ENCODE data around the gene TMEM252. TPM values are rescaled to one million over a fixed set of nuclear protein-coding genes. Genes with fewer than 3 reads are reported as not detected.

TMEM252 gene
- total and polyA plus RNA-seq, 4 donors, result not detected

DNA sequence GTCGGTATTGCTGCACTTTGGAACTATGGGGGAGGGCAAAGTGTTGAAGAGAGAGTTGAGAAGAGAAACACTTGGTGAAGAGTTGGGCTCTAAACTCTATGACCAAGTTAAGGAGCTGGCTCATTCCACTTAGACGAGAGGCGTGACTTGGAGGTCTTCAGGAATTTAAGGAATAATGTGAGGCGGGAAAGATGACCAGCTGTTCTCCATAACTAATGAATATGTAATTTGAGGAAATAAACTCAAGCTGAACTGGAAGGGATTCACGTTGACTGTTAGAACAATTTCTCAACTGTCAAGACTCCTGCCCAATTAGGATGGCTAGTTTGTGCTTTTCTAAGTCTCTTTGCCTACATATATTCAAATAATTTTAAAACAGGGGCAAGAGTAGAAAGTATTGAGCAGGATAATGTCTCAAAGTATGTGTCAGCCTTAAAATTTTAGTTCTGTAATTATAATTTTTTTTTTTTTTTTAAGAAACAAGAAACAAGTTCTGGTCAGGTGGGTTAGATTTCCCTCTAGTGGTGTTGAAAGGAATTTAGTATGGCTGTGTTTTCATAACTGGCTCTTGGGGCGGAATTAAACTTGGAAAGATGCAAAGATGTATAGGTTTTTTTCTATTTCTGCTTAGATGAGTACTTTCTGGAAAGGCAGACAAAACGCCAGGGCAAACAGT is 33.4 kb downstream of the TMEM252 start:
- peak; percentile 70 to 97 (median 96) for DNase-seq
- WGBS, 2 donors, result 56 to 57% methylated on average over 7 of the region's 7 CpGs
- H3K36me3 ChIP-seq (ENCODE audit: control insufficient read depth in 4 of 4, insufficient read depth in 4 of 4, low read length in 4 of 4), result peaks cover 0 to 21% (median 1%) of the 10 kb centered on the region in 4 donors
- H3K9me3 ChIP-seq (ENCODE audit: control insufficient read depth in 4 of 4, insufficient read depth in 3 of 4, low read length in 3 of 4), result no peaks in the 10 kb centered on the region
- H3K9ac ChIP-seq (ENCODE audit: insufficient read depth in 1 of 2, low read length in 2 of 2), result no peak overlapping the region
- TF ChIP-seq, protein P1, sequence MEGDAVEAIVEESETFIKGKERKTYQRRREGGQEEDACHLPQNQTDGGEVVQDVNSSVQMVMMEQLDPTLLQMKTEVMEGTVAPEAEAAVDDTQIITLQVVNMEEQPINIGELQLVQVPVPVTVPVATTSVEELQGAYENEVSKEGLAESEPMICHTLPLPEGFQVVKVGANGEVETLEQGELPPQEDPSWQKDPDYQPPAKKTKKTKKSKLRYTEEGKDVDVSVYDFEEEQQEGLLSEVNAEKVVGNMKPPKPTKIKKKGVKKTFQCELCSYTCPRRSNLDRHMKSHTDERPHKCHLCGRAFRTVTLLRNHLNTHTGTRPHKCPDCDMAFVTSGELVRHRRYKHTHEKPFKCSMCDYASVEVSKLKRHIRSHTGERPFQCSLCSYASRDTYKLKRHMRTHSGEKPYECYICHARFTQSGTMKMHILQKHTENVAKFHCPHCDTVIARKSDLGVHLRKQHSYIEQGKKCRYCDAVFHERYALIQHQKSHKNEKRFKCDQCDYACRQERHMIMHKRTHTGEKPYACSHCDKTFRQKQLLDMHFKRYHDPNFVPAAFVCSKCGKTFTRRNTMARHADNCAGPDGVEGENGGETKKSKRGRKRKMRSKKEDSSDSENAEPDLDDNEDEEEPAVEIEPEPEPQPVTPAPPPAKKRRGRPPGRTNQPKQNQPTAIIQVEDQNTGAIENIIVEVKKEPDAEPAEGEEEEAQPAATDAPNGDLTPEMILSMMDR (IDR thresholded peaks at IDR 0.05; ENCODE audit: control extremely low read depth, extremely low read depth), result peak; percentile 0
- peaks cover 0 to 39% (median 12%) of the 10 kb centered on the region in 5 donors for H3K4me1 ChIP-seq (ENCODE audit: control insufficient read depth in 5 of 5, insufficient read depth in 5 of 5, low read length in 5 of 5)
- H3K27me3 ChIP-seq (ENCODE audit: control insufficient read depth in 3 of 3, insufficient read depth in 3 of 3, low read length in 2 of 3), result no peaks in the 10 kb centered on the region
- H3K27ac ChIP-seq (ENCODE audit: low read depth in 1 of 2, low read length in 1 of 2), result peak overlapping the region in 1 of 2 donors; percentile 41
- H3K4me3 ChIP-seq, result no peak overlapping the region
- no peak for ATAC-seq (ENCODE audit: insufficient read depth, low FRiP score)

DNA sequence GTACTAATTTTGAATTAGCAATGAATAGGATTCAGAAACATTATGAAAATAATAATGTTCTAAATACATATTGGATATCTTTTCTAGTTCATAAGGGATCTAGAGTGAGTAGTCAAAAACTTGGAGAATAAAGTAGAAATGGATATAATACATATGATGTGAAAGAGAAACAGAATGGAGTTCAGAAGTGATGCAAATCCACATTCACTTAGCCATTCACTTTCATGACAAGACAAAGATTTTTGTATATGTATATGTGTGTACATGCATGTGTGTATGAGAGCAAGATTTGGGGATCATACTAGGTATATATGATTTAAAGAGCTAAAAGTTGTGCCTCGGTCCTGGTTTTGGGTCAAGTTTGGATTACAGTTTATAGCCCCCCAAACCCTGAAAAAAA is 34.1 kb downstream of the TMEM252 start:
- TF ChIP-seq, protein P1 (IDR thresholded peaks at IDR 0.05; ENCODE audit: control extremely low read depth, extremely low read depth), result no peak
- 96 to 100% methylated on average over 1 of the region's 1 CpG for WGBS, 2 donors
- no peak for ATAC-seq (ENCODE audit: insufficient read depth, low FRiP score)
- H3K27ac ChIP-seq (ENCODE audit: low read depth in 1 of 2, low read length in 1 of 2), result no peak overlapping the region
- peaks cover 0 to 17% (median 1%) of the 10 kb centered on the region in 4 donors for H3K36me3 ChIP-seq (ENCODE audit: control insufficient read depth in 4 of 4, insufficient read depth in 4 of 4, low read length in 4 of 4)
- H3K9me3 ChIP-seq (ENCODE audit: control insufficient read depth in 4 of 4, insufficient read depth in 3 of 4, low read length in 3 of 4), result no peaks in the 10 kb centered on the region
- H3K9ac ChIP-seq (ENCODE audit: insufficient read depth in 1 of 2, low read length in 2 of 2), result no peak overlapping the region
- peak in 2 of 3 donors; percentile 16 to 28 for DNase-seq
- peaks cover 0 to 39% (median 15%) of the 10 kb centered on the region in 5 donors for H3K4me1 ChIP-seq (ENCODE audit: control insufficient read depth in 5 of 5, insufficient read depth in 5 of 5, low read length in 5 of 5)
- no peak overlapping the region for H3K4me3 ChIP-seq
- no peaks in the 10 kb centered on the region for H3K27me3 ChIP-seq (ENCODE audit: control insufficient read depth in 3 of 3, insufficient read depth in 3 of 3, low read length in 2 of 3)

DNA sequence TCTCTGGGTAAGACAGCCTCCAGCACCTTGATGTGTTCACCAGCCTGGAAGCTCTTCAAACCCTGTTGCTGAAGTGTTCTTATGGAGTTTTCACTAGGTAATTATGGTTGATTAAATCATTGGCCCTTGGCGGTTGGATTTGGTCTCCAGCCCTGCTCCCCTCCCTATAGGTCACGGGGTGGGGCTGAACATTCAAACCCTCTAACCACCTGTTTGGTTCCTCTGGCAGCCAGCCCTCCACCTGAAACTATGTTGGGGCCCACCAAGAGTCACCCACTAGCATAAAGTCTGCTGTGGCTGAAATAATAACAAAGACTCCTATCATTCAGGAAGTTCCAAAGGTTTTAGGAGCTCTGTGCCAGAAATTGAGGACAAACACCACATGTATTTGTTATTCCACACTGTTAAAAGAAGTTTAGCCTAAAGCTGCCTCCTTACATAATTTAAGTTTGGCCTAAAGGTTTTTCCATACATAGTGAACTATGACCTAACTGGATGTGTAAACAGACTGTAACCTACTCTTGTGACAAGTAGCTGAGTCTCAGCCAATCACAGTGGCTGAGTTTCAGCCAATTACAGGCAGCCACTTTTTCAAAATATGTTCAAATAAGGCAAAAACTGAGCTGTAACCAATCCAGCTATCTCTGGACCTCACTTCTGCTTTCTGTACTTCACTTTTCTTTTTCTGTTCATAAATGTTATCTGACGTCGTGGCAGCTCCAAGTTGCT is 34.8 kb downstream of the TMEM252 start:
- 57 to 59% methylated on average over 4 of the region's 4 CpGs for WGBS, 2 donors
- H3K27me3 ChIP-seq (ENCODE audit: control insufficient read depth in 3 of 3, insufficient read depth in 3 of 3, low read length in 2 of 3), result no peaks in the 10 kb centered on the region
- no peaks in the 10 kb centered on the region for H3K9me3 ChIP-seq (ENCODE audit: control insufficient read depth in 4 of 4, insufficient read depth in 3 of 4, low read length in 3 of 4)
- TF ChIP-seq, protein P1 (IDR thresholded peaks at IDR 0.05; ENCODE audit: control extremely low read depth, extremely low read depth), result no peak
- H3K36me3 ChIP-seq (ENCODE audit: control insufficient read depth in 4 of 4, insufficient read depth in 4 of 4, low read length in 4 of 4), result peaks cover 0 to 23% (median 3%) of the 10 kb centered on the region in 4 donors
- no peak for ATAC-seq (ENCODE audit: insufficient read depth, low FRiP score)
- DNase-seq, result peak; percentile 41 to 82 (median 79)
- H3K4me3 ChIP-seq, result no peak overlapping the region
- peak overlapping the region in 1 of 2 donors; percentile 34 for H3K27ac ChIP-seq (ENCODE audit: low read depth in 1 of 2, low read length in 1 of 2)
- H3K4me1 ChIP-seq (ENCODE audit: control insufficient read depth in 5 of 5, insufficient read depth in 5 of 5, low read length in 5 of 5), result peaks cover 0 to 39% (median 16%) of the 10 kb centered on the region in 5 donors
- H3K9ac ChIP-seq (ENCODE audit: insufficient read depth in 1 of 2, low read length in 2 of 2), result no peak overlapping the region
